GM12864 (cell line): Measurements from ENCODE around the gene NLRC5.

Experiments used
- DNase-seq: peaks from one replicate; pipeline ENCODE4 v3.0.0-alpha.2; 2011; ENCODE audit warnings: low read depth
- H3K4me3 ChIP-seq: 2 replicates; pipeline ENCODE4 v1.5.1; 2011; ENCODE audit warnings: mild to moderate bottlenecking, low read depth, low read length, control low read depth
- CTCF ChIP-seq: IDR thresholded peaks from 2 replicates; pipeline ENCODE4 v1.5.1; 2011; ENCODE audit warnings: low read depth, mild to moderate bottlenecking, moderate library complexity, low read length, control low read depth, inconsistent platforms; ENCODE audit errors: missing control alignments

The NLRC5 gene

GRCh38 chr16:57130950-57131321 lies 141.6 kb downstream of the NLRC5 start:
- no peak for TF ChIP-seq CTCF
- no peak for DNase-seq
- H3K4me3 ChIP-seq = no peak overlapping the region

DNA sequence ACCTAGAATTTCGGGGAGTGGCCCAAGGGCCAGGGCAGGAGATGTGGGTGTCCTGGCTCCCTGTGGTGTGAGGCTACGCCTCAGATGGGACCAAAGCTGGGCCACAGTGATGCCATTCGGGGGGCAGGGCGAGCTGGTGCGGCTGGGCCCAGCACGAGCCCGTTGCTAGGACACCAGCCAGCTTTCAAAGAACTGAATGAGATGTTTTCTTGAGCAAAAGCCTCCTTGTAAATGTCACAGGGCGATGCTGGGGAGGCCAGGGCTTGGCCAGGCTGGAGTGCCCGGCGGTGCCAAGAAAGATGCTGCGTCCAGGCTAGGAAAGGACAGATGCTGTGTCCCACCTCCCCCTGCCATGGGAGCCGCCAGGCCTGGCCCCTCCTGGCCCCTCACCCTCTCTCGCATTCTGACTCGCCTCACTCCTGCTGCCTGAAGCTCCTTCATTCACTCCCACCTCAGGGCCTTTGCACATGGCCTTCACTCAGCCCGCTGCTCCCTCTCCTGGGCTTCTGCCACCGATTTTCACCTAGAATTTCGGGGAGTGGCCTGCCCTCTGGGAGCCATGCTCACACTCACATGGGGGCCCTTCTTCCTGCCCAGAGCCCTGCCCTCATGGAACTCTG lies 142.1 kb downstream of the NLRC5 start:
- TF ChIP-seq CTCF = no peak

GRCh38 chr16:57132470-57132869 lies 143.1 kb downstream of the NLRC5 start:
- TF ChIP-seq CTCF = no peak
- DNase-seq = no peak
- H3K4me3 ChIP-seq = no peak overlapping the region

More for the DNA sequence above, 142.1 kb downstream of the NLRC5 start:
- no peak overlapping the region for H3K4me3 ChIP-seq
- DNase-seq = no peak

- H3K4me3 ChIP-seq = no peak overlapping the region
- no peak for TF ChIP-seq CTCF
Measured at GRCh38 chr16:57133031-57133430, 143.7 kb downstream of the NLRC5 start.

More at GRCh38 chr16:57133031-57133430, 143.7 kb downstream of the NLRC5 start:
- DNase-seq = no peak
